Fibroblast of upper back skin (primary cell): ENCODE data around the gene DBP.
"Not testable (repeated sequence)": the region's sequence is repeated elsewhere in the genome, so short reads cannot be mapped to it uniquely, and the experiment has no call there.

Source experiments
- DNase-seq: peaks from one replicate; pipeline ENCODE4 v3.0.0-alpha.2; 2013

The DBP gene

GRCh38 chr19:48636859-48637448 lies at the start of gene DBP:
DBP (minus strand) TSS chr19:48637379; CDS start chr19:48636994, 385 bp downstream.
- no peak for DNase-seq

- DNase-seq, result not testable (repeated sequence)
Observed at GRCh38 chr19:48686637-48687036, 49.5 kb upstream of the DBP start.

GRCh38 chr19:48686088-48686487 lies 48.9 kb upstream of the DBP start:
- DNase-seq, result no peak

- DNase-seq, result no peak
Observed at GRCh38 chr19:48685583-48685982, 48.4 kb upstream of the DBP start.

GRCh38 chr19:48683349-48683748 lies 46.2 kb upstream of the DBP start:
- peak; percentile 49 for DNase-seq

- DNase-seq, result peak; percentile 25
Observed at GRCh38 chr19:48681127-48681470, 43.9 kb upstream of the DBP start.

- no peak for DNase-seq
Observed at GRCh38 chr19:48680436-48681126, 43.4 kb upstream of the DBP start.

- not testable (repeated sequence) for DNase-seq
Observed at GRCh38 chr19:48680006-48680405, 42.8 kb upstream of the DBP start.

GRCh38 chr19:48678201-48678600 lies 41.0 kb upstream of the DBP start:
- DNase-seq, result no peak

- DNase-seq, result no peak
Observed at GRCh38 chr19:48676887-48677286, 39.7 kb upstream of the DBP start.

GRCh38 chr19:48676487-48676886 lies 39.3 kb upstream of the DBP start:
- DNase-seq, result no peak

GRCh38 chr19:48674921-48675824 lies 38.0 kb upstream of the DBP start:
- DNase-seq, result peak; percentile 78

GRCh38 chr19:48674216-48674809 lies 37.1 kb upstream of the DBP start:
- DNase-seq, result no peak

- no peak for DNase-seq
Observed at GRCh38 chr19:48673436-48674100, 36.4 kb upstream of the DBP start.

- DNase-seq, result no peak
Observed at GRCh38 chr19:48672994-48673393, 35.8 kb upstream of the DBP start, which contains the start of gene NTN5. NTN5 (minus strand) TSS chr19:48673017; CDS start chr19:48670986, 2,031 bp downstream.

- no peak for DNase-seq
Observed at GRCh38 chr19:48671446-48671995, 34.3 kb upstream of the DBP start.

GRCh38 chr19:48670699-48671445 lies 33.7 kb upstream of the DBP start:
- DNase-seq, result no peak

- no peak for DNase-seq
Observed at GRCh38 chr19:48669903-48670668, 32.9 kb upstream of the DBP start.

- no peak for DNase-seq
Observed at GRCh38 chr19:48668761-48669160, 31.6 kb upstream of the DBP start.

- no peak for DNase-seq
Observed at GRCh38 chr19:48668332-48668731, 31.2 kb upstream of the DBP start.

GRCh38 chr19:48665786-48666185 lies 28.6 kb upstream of the DBP start:
- DNase-seq, result no peak
